ENCODE data around the gene CLCA2.

The CLCA2 gene

GRCh38 chr1:86477682-86478081, 53.7 kb downstream of the CLCA2 start:
- DNase-seq, result no peak

- no peak for DNase-seq
Observed at GRCh38 chr1:86478416-86479156, 54.6 kb downstream of the CLCA2 start.

- no peak for DNase-seq
Observed at GRCh38 chr1:86481966-86482365, 58.0 kb downstream of the CLCA2 start.

- no peak for DNase-seq
Observed at GRCh38 chr1:86487131-86487810, 63.3 kb downstream of the CLCA2 start.

DNA sequence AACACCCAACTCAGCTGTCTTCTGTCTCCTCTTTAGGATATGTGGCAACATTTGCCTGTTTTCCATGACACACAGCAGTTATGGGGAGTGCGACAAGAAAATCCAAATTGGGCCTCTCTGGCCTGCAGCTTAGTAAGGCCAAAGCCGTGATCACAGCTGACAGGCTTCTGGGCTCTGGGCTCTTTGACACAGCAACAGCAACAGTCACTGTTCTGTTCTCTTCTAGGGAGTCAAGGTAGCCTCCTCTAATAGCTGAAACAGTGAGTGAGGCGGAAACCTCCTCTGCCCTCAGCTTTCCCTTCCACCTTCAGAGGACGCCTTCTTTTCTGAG, 63.8 kb downstream of the CLCA2 start:
- no peak for DNase-seq

GRCh38 chr1:86489242-86489878, 65.4 kb downstream of the CLCA2 start:
- DNase-seq, result no peak

DNA sequence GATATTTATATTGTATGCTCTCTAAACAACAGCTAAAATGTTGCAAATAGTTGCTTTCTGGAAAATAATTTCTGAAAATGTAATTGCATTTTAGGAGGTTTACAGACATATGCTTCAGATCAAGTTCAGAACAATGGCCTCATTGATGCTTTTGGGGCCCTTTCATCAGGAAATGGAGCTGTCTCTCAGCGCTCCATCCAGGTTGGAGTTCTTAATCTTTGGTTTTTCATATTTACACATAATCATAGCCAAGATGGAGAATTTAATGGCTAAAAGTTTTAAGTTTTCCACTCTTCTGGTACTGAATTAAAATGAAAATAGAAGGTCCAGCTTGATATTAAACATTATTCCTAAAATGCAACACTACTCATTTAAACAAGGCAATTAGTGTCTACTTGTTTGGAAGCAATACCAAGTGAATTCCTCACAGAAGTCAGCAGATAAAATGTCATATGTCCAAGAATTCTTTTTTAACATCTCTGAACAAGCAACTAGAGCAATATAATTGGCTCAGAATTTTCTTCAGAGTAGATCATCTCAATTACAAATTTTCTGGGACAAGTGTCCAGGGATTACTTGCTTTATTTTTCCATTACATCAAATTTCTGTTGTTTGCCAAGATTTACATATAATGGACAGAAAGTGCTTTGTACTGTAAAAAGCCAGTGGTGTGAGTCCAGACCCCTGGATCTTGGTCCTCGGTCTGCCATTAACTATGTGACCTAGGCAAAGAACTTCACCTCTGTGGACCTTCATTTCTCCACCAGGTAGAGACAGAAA, 67.4 kb downstream of the CLCA2 start:
- no peak for DNase-seq

- DNase-seq, result no peak
Observed at GRCh38 chr1:86498281-86498680, 74.3 kb downstream of the CLCA2 start.

DNA sequence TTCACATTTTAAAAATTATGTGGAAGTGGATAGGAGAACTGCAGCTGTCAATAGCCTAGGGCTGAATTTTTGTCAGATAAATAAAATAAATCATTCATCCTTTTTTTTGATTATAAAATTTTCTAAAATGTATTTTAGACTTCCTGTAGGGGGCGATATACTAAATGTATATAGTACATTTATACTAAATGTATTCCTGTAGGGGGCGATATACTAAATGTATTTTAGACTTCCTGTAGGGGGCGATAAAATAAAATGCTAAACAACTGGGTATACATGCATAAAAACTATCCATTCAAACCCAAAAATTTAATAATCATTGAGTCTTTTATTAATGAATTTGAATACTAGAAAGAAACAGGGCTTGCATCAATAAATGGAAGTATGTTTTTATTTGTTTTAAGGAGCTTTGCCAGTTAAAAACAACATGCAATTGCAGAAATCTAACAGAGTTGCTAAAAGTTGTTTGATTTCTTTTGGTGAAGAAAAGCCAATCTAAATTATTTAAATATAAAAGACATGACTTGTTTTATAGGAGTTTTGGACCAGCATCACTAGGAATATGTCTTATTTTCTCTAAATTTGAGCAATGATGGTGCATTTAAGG, 76.1 kb downstream of the CLCA2 start:
- peak; percentile 89 for DNase-seq

DNA sequence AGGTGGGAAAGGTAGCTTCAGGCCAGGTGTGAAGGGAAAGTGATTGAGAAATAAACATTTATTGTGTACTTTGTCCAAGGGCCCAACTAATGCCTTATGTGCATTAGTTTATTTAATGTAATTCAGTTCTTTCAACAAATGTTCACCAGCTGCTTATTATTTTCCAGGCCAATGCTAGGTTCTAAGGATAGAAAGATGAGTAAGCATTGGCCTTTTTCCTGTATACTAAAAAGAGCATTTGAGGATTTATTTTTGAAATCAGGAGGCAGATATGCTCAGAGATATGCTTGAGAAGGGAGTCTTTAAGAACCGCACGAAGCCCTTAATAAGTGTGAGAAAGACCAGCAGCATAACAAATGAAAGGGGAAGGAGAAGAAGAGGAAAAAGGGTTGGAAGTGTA, 76.7 kb downstream of the CLCA2 start:
- no peak for DNase-seq

DNA sequence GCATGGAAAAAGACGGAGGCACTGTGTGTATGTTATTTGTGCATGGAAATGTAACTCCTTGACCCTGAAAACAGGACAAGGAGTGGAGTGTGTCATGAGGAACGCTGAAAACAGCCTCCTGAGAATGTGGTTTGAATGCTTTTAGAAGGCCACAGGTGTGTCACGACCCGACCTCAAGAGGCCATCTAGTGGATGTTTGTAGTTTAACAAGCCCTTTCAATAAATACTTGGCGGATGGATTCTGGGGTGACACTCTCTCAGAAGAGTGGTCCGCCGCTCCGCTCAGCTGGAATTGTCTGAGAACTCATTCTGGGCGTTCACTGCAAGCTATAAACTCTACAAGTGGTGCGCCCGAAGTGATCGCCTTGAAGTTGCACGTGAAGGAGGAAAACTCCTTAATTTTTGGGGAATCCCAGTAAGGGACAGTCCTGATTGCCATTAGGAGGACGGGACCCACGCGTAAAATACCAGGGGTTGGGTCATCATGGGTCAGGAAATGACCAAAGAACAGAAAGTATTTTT, 78.2 kb downstream of the CLCA2 start:
- peak; percentile 18 for DNase-seq

DNA sequence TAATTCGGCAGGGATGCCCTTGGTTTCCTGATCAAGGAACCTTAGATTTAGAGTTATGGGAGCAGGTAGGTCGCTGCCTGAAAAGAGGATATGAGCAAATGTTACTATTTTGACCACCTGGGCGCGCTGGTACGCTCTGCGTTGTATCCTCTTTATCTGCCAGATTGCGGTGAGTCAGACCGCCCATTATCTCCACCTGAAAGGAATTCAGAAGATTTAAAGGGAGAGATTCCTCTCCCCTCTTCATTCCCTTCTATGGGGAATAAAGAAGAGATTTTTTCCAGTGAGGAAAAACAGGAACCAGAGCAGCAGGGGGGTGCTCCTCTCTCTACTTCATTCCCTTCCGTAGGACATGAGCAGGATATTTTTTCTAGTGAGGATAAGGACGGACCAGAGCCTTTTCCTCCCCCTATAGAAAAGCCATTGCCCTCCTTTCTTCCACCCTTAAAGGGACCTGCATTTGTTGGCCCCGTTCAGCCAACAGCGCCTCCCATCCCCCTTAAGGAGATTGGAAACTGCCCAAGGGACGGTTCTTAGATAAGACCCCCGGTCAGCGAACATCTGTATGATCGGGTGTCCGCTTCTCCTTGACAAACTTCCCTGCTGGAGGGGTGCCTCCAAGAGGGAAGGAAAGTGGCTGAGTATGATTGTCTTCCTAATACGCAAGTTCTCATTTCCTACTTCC, 78.9 kb downstream of the CLCA2 start:
- DNase-seq, result peak; percentile 11

DNA sequence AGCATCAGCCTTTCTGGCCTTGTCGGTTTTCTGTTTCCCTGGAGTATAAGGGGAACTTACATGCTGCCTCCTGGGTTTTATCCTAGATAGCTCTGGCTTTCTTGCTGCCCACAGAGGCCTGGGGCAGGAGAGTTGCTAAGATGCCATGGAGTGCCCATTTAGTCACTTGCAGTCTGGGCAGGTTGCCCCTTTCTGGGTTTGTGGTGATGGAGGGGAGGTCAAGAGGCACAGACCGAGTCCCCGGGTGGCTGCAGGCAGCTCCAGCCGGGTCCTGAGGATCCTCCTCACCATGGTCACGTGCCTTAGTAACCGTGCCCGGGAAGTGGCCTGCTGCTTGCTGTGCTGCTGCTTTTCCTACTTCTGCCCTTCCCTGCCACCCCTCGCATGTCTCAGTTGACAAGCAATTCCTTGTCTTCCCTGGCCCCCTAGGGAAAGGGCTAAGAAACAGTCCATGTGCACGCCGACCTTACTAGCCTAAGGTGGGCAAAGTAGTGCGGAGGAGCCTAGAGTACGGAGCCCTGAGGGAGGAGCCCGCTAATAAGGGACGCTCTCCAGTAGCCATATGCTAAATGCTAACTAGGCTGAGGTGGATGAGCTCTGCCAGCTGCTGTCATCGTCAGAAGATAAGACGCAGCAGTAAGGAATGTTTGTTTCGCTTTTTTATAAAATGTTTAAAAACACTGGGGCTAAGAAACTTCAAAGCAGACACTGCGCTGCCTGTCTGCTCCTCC, 79.6 kb downstream of the CLCA2 start:
- peak; percentile 79 for DNase-seq

DNA sequence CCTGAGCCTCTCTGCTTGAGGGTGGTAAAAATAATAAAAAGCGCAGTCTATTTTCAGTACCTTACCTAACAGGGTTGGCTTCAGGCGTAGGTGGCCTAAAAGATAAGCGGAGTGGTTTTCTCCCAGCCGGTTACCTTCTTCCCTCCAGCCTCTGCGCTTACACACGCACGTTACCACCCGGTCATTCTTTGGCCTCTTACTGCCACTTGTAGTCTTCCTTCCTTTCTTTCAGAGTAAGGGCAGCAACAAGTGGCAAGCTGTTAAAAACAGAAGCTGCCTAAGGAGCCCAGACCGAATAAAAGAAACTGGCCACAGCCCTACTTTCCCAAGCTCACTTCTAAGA, 80.1 kb downstream of the CLCA2 start:
- no peak for DNase-seq

DNA sequence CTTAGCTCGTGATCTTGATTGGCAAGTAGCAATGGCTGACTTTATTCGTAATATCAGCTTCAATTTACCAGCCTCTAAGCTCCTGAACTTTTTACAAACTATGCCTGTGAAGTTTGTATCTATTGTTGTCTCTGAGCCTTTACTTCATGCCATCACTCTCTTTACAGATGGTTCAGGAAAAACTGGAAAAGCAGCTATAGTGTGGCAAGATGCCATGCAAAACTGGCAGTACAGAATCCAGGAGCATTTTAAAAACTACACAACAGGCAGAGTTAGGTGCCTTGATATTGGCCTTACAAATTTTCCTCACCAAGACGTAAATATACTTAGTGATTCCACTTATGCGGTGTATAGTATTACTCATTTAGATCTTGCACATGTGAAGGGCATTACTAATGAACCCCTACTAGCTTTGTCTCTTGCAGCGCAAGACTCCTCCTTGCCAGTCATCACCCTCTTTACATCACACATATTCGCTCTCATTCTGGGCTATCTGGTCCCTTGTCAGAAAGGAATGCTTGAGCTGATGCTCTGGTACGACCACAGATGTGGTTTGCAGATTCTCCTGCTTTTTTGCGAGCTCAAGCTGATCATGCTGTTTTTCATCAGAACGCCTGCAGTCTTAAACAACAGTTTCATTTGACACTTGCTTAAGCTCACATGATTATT, 81.1 kb downstream of the CLCA2 start:
- DNase-seq, result no peak

DNA sequence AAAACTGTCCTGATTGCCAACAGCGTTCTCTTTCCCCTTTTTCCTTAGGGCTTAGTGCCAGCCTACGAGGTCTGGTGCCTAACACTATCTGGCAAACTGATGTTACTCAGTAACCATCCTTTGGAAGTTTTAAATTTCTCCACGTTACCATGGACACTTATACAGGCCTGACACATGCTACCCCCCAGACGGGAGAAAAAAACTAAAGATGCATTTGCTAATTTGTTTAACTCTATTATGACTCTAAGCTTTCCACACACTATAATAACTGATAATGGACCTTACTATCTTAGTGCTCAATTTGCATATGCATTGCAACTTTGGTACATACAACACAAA, 81.6 kb downstream of the CLCA2 start:
- no peak for DNase-seq
